HepG2 (cell line): ENCODE results near the gene TMEFF2. TPM values are rescaled to one million over a fixed set of nuclear protein-coding genes. Genes with fewer than 3 reads are reported as not detected.

Experiments used
- ATAC-seq: fragments of 200-7000 bp; cut with Tn5 transposase; 3 replicates; pipeline ENCODE4 v1.9.1; 2020; ENCODE audit warnings: mild to moderate bottlenecking, moderate library complexity
- BruUV-seq: library from RNA; stranded (reverse); fragments of 400-500 nt; replicated peaks from 2 replicates; lab custom pipeline; 2021; lab: Mats Ljungman, UMichigan
- CTCF ChIA-PET: fragments of 300-600 bp; formaldehyde crosslinking; extraction: SDS; loops from one replicate; lab custom pipeline; 2021; ENCODE audit warnings: low total read pairs, inconsistent platforms, low intra/inter-chr PET ratio; lab: Yijun Ruan, JAX
- POLR2A ChIA-PET: fragments of 350-600 bp; sonication (Branson Sonifier 250); formaldehyde crosslinking; loops from one replicate; lab custom pipeline; 2020; ENCODE audit warnings: antibody characterized with exemption, inconsistent platforms; lab: Yijun Ruan, JAX
- DNase-seq: peaks from one replicate; pipeline ENCODE4 v3.0.0-alpha.2; 2015; ENCODE audit warnings: low spot score
- FAIRE-seq: peaks from 3 replicates; lab custom pipeline; 2011; peaks lifted over from hg19 to GRCh38; lab: Jason Lieb, UNC
- H2AFZ ChIP-seq: one replicate; pipeline ENCODE4 v1.6.1; 2011; ENCODE audit warnings: low read length, inconsistent platforms
- H3K27ac ChIP-seq: fragments of 300-600 bp; 3 replicates; pipeline ENCODE4 v1.8.0; 2011; ENCODE audit warnings: mixed run types, mild to moderate bottlenecking, mixed read lengths, low read length, inconsistent platforms; ENCODE audit not compliant: insufficient read depth; ENCODE audit errors: extremely low read length
- H3K27me3 ChIP-seq, 2 experiments: fragments of 200-600 bp in 1 of 2; 2 replicates in 1 of 2; 3 replicates in 1 of 2; pipeline versions ENCODE4 v1.6.0 to v1.8.0; 2011; ENCODE audit warnings: low read length in 2 of 2, mild to moderate bottlenecking in 2 of 2, moderate library complexity in 2 of 2, inconsistent platforms in 1 of 2; ENCODE audit not compliant: insufficient read depth in 2 of 2, control insufficient read depth in 1 of 2
- H3K36me3 ChIP-seq, 2 experiments: fragments of 200-600 bp in 1 of 2; replicated peaks in 1 of 2; 2 replicates in 1 of 2; 3 replicates in 1 of 2; pipeline versions ENCODE4 v1.5.1 to v1.8.0; 2011; ENCODE audit warnings: low read length in 2 of 2, inconsistent platforms in 1 of 2; ENCODE audit not compliant: insufficient read depth in 2 of 2, control insufficient read depth in 1 of 2
- H3K4me1 ChIP-seq: 2 replicates; pipeline ENCODE4 v1.5.1; 2012; ENCODE audit warnings: low read length, inconsistent platforms; ENCODE audit not compliant: insufficient read depth
- H3K4me2 ChIP-seq: 2 replicates; pipeline ENCODE4 v1.6.0; 2011; ENCODE audit warnings: low read depth, low read length, inconsistent platforms
- H3K4me3 ChIP-seq, 3 experiments: fragments of 200-600 bp in 1 of 3; sonication (generic), shearing (Covaris generic) in 1 of 3; replicated peaks in 1 of 3; 2 replicates each; pipeline ENCODE4 v1.5.1; 2011 to 2016; ENCODE audit warnings: low read length in 3 of 3, inconsistent platforms in 2 of 3, low read depth in 2 of 3, mild to moderate bottlenecking in 2 of 3, control low read depth in 1 of 3, mixed read lengths in 1 of 3; ENCODE audit not compliant: insufficient read depth in 1 of 3
- H3K79me2 ChIP-seq: one replicate; pipeline ENCODE4 v1.6.1; 2011; ENCODE audit warnings: low read length, inconsistent platforms; ENCODE audit not compliant: insufficient read depth
- H3K9ac ChIP-seq: 2 replicates; pipeline ENCODE4 v1.6.0; 2011; ENCODE audit warnings: mild to moderate bottlenecking, low read depth, low read length, inconsistent platforms; ENCODE audit not compliant: insufficient read depth
- H3K9me3 ChIP-seq: 2 replicates; pipeline ENCODE4 v1.5.1; 2012; ENCODE audit warnings: mild to moderate bottlenecking, low read length
- H4K20me1 ChIP-seq: 2 replicates; pipeline ENCODE4 v1.6.0; 2011; ENCODE audit warnings: inconsistent platforms, mild to moderate bottlenecking, low read length, moderate library complexity; ENCODE audit not compliant: insufficient read depth
- CAMTA2 ChIP-seq: sonication (generic); formaldehyde crosslinking; IDR thresholded peaks from 2 replicates; pipeline ENCODE4 v1.4.0; 2020; ENCODE audit warnings: mild to moderate bottlenecking, missing genetic modification reagents, borderline replicate concordance
- DNMT3B ChIP-seq: conservative IDR thresholded peaks from 2 replicates; pipeline ENCODE4 v1.6.1; 2016; ENCODE audit warnings: missing biosample characterization, control low read depth
- ELK4 ChIP-seq: sonication (generic); formaldehyde crosslinking; IDR thresholded peaks from 2 replicates; pipeline ENCODE4 v1.9.0; 2021; ENCODE audit warnings: missing genetic modification reagents, borderline replicate concordance
- KDM5B ChIP-seq: sonication (generic); formaldehyde crosslinking; IDR thresholded peaks from 2 replicates; pipeline ENCODE4 v1.4.0; 2020; ENCODE audit warnings: missing genetic modification reagents, mild to moderate bottlenecking, borderline replicate concordance
- KMT2B ChIP-seq: IDR thresholded peaks from 2 replicates; pipeline ENCODE4 v1.6.1; 2016; ENCODE audit warnings: missing genetic modification reagents, missing compliant biosample characterization
- PLSCR1 ChIP-seq: sonication (generic); formaldehyde crosslinking; IDR thresholded peaks from 2 replicates; pipeline ENCODE4 v1.5.0; 2020; ENCODE audit warnings: missing genetic modification reagents, mild to moderate bottlenecking, borderline replicate concordance
- ZBTB1 ChIP-seq: sonication (generic); formaldehyde crosslinking; IDR thresholded peaks from 2 replicates; pipeline ENCODE4 v1.4.0; 2020; ENCODE audit warnings: missing genetic modification reagents, borderline replicate concordance
- ZBTB4 ChIP-seq: sonication (generic); formaldehyde crosslinking; IDR thresholded peaks from 2 replicates; pipeline ENCODE4 v1.4.0; 2020; ENCODE audit warnings: missing genetic modification reagents, mild to moderate bottlenecking, borderline replicate concordance
- ZNF224 ChIP-seq: sonication (generic); formaldehyde crosslinking; IDR thresholded peaks from 2 replicates; pipeline ENCODE4 v1.5.0; 2020; ENCODE audit warnings: mild to moderate bottlenecking, missing genetic modification reagents
- ZNF644 ChIP-seq: IDR thresholded peaks from 2 replicates; pipeline ENCODE4 v1.6.1; 2016; ENCODE audit warnings: low read depth
- ZNF652 ChIP-seq: IDR thresholded peaks from 2 replicates; pipeline ENCODE4 v1.6.1; 2016; ENCODE audit warnings: low read depth, borderline replicate concordance
- ZSCAN31 ChIP-seq: sonication (generic); formaldehyde crosslinking; IDR thresholded peaks from 2 replicates; pipeline ENCODE4 v1.5.0; 2020; ENCODE audit warnings: low read depth, mild to moderate bottlenecking, missing genetic modification reagents
- whole genome bisulfite sequencing: methylation state at CpG from one replicate; pipeline ENCODE4 v1.1.6; 2017; ENCODE audit warnings: low lambda C conversion rate; 5-methylcytosine and 5-hydroxymethylcytosine counted together
- in situ Hi-C: cut with HindIII; loops from 2 replicates; pipeline ENCODE4 v1.10.0; 2017; ENCODE audit warnings: low pct_unique_long_range_greater_than_20kb; ENCODE audit not compliant: extremely low pct_ligation_motif_present
- intact Hi-C: fragments of 100-400 bp; cut with micrococcal nuclease; formaldehyde crosslinking; loops from one replicate; pipeline ENCODE4 v1.10.0; 2022; ENCODE audit not compliant: unreplicated experiment
- polyA plus RNA-seq, 8 experiments: library from polyadenylated mRNA; depleted of rRNA in 3 of 8; stranded (reverse) in 7 of 8; unstranded in 1 of 8; fragments of >200 nt; fragmentation: Illumina TruSeq in 4 of 8; extraction: Trizol in 4 of 8; gene quantifications; 2 replicates each; pipeline versions ENCODE4 v1.2.1 to v1.2.3, GENCODE V29; 2011 to 2016; ENCODE audit warnings: low read depth in 4 of 8, missing spikeins in 1 of 8, mixed read lengths in 1 of 8; ENCODE audit not compliant: insufficient read depth in 1 of 8
- total RNA-seq, 5 experiments: library from RNA; depleted of rRNA; stranded (reverse); fragments of >200 nt; fragmentation: Illumina TruSeq; extraction: Trizol; gene quantifications; 2 replicates each; pipeline ENCODE4 v1.2.3, GENCODE V29; 2016; ENCODE audit warnings: low read depth in 1 of 5
- TF ChIP-seq, protein P1 (sequence below): sonication (generic); formaldehyde crosslinking; IDR thresholded peaks from 2 replicates; pipeline ENCODE4 v1.5.0; 2020; ENCODE audit warnings: mild to moderate bottlenecking, missing genetic modification reagents
- TF ChIP-seq, protein P2 (sequence below): IDR thresholded peaks from 2 replicates; pipeline ENCODE4 v1.6.1; 2016

Gene TMEFF2
- total and polyA plus RNA-seq, 2 of the 13 experiments (the other 11 are each of a cell fraction or from before 2014, with no cell fraction given) = not detected

DNA sequence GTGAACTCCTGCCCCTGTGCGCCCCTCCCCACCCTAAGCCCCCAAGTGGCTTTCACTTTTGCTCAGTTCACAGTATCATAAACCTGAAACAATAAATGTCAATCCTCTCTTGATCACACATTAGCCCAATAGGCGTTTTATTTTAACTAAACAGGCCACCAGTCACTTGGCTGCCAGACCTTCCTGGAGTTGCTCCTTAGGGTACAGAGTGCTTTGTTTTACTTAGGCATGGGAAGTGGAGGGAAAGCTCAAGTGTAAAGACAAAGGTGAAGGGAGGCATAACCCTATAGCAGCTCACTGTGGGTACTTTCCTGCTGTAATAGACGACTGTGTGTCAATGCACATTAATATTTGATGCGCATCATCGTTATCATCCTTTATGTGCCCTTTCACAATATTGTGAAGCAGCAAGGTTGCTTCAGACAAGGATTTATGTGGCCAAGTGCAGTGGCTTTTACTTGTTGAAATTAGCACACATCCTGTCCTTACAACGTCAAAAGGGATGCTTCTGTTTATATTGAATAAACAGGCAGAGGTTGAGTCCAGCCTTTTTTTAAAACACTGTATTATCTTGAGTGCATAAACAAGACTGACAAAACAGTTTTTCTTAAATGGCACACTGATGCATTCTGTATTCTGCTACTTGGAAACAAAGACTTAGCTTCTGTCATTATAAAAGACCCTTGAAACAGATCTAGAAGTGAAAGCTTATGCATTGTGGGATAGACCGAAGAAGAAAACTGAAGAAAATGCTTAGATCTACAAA, 168.5 kb downstream of the TMEFF2 start (continued):
- no peak for TF ChIP-seq CAMTA2 (CRISPR knock-in tag)
- no peak for TF ChIP-seq ZNF644 (CRISPR knock-in tag)
- no peak for TF ChIP-seq PLSCR1
- TF ChIP-seq DNMT3B (CRISPR knock-in tag) = no peak
- TF ChIP-seq KMT2B (CRISPR knock-in tag) = no peak
- TF ChIP-seq ZBTB4 (CRISPR knock-in tag) = no peak
- TF ChIP-seq ZNF652 (CRISPR knock-in tag) = no peak
- TF ChIP-seq KDM5B (CRISPR knock-in tag) = no peak

DNA sequence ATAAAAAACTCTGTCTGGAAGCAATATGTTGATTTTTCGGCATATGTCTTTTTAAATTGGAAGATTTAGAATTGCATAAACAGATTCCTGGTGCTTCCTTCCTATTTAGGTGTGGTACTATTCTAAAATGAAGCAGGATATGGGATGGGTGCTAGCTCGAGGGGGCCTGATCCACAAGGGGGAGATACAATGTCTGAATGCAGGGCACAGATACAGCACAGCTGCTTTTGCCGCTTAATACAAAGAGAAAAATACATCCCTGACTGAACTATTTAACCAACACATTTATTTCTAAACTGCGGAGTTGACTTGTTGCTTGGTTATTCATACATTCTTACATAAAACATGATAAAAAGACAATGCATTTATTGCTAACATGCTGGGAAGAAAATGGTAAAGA, 169.1 kb downstream of the TMEFF2 start:
- Histone ChIP-seq H3K27me3 (no peaks in the 10 kb centered on the region), H3K9ac (no peak overlapping the region), H4K20me1 (no peaks in the 10 kb centered on the region), H2AFZ (no peak overlapping the region), H3K4me3 (no peak overlapping the region), H3K36me3 (no peaks in the 10 kb centered on the region), H3K9me3 (no peaks in the 10 kb centered on the region), H3K4me1 (peaks cover 10% of the 10 kb centered on the region), H3K4me2 (no peak overlapping the region), H3K27ac (no peak overlapping the region), H3K79me2 (no peaks in the 10 kb centered on the region)
- POLR2A ChIA-PET = no interaction called here
- no peak for DNase-seq
- BruUV-seq = no TSS peak
- no peak for FAIRE-seq
- intact Hi-C loops (loop anchor here (10.0 kb wide), 1 partner anchor 181 kb away; the partner anchor contains the start of gene CAVIN2), in situ Hi-C loops (no loop called here)
- ATAC-seq = no peak; the same call in 2 of the 3 replicates
- CTCF ChIA-PET = no interaction called here
- 60% methylated on average over 4 of the region's 4 CpGs for WGBS
- TF ChIP-seq ZBTB1 (CRISPR knock-in tag) (no peak), ELK4 (CRISPR knock-in tag) (no peak), ZNF224 (no peak), ZSCAN31 (CRISPR knock-in tag) (no peak)
- TF ChIP-seq, protein P1, sequence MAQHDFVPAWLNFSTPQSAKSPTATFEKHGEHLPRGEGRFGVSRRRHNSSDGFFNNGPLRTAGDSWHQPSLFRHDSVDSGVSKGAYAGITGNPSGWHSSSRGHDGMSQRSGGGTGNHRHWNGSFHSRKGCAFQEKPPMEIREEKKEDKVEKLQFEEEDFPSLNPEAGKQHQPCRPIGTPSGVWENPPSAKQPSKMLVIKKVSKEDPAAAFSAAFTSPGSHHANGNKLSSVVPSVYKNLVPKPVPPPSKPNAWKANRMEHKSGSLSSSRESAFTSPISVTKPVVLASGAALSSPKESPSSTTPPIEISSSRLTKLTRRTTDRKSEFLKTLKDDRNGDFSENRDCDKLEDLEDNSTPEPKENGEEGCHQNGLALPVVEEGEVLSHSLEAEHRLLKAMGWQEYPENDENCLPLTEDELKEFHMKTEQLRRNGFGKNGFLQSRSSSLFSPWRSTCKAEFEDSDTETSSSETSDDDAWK = no peak
- TF ChIP-seq, protein P2, sequence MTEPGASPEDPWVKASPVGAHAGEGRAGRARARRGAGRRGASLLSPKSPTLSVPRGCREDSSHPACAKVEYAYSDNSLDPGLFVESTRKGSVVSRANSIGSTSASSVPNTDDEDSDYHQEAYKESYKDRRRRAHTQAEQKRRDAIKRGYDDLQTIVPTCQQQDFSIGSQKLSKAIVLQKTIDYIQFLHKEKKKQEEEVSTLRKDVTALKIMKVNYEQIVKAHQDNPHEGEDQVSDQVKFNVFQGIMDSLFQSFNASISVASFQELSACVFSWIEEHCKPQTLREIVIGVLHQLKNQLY (CRISPR knock-in tag) = no peak
